OCI-LY1 (cell line): Measurements from ENCODE around the gene SIGLEC6.

Experiments used
- CTCF ChIP-seq: fragments of 200-600 bp; sonication (generic), shearing (Covaris generic); IDR thresholded peaks from 2 replicates; pipeline ENCODE4 v1.5.1; 2017; ENCODE audit warnings: mild to moderate bottlenecking, antibody characterized with exemption, low read length, moderate library complexity, mixed read lengths
- EZH2 ChIP-seq: fragments of 200-600 bp; sonication (generic), shearing (Covaris generic); IDR thresholded peaks from 2 replicates; pipeline ENCODE4 v1.8.0; 2017; ENCODE audit warnings: borderline replicate concordance, mixed run types, mild to moderate bottlenecking, antibody characterized with exemption, low read length, moderate library complexity, mixed read lengths

- TF ChIP-seq CTCF = no peak
- TF ChIP-seq EZH2 = no peak
Observed at GRCh38 chr19:51470966-51471365, 60.5 kb downstream of the SIGLEC6 start.
